ENCODE measurements around the gene PPP1R13L. TPM values are rescaled to one million over a fixed set of nuclear protein-coding genes. Genes with fewer than 3 reads are reported as not detected.

Gene PPP1R13L
- total RNA-seq, 2 experiments from 2014 or later: 7.8 to 15.5 TPM

DNA sequence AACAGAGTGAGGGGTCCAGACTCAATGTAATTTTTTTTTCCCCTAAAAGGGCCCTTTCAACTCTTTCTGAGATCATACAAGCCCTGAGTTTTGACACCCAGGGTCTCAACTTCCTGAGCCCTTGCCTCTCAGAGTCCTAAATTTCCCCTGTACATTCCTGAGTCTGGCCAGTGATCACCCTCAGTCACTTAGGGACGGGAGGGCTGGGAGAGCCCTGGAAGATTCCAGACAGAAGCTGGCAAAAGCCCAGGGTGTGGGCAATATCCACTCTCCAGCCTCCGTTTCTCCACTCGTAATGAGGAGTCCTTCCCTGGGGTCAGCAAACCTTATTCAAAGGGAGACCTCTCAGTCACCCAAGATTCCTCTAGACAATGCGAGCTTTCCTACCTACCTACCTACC, 1.6 kb downstream of the PPP1R13L start:
- 0 out of 2 replicates have a peak overlapping the region, but pooled peaks have one; percentile 92 for H3K4me2 ChIP-seq (ENCODE audit: low read length)

GRCh38 chr19:45402298-45403061, 2.4 kb downstream of the PPP1R13L start:
- POLR2A ChIA-PET: no interaction called here
- intact Hi-C loops (cut with micrococcal nuclease; ENCODE audit: unreplicated experiment): no loop called here
- BruUV-seq (replicated peaks): no TSS peak
- H3K9me2 ChIP-seq (ENCODE audit: insufficient read depth, low read length): no peaks in the 10 kb centered on the region
- TF ChIP-seq, protein P1, sequence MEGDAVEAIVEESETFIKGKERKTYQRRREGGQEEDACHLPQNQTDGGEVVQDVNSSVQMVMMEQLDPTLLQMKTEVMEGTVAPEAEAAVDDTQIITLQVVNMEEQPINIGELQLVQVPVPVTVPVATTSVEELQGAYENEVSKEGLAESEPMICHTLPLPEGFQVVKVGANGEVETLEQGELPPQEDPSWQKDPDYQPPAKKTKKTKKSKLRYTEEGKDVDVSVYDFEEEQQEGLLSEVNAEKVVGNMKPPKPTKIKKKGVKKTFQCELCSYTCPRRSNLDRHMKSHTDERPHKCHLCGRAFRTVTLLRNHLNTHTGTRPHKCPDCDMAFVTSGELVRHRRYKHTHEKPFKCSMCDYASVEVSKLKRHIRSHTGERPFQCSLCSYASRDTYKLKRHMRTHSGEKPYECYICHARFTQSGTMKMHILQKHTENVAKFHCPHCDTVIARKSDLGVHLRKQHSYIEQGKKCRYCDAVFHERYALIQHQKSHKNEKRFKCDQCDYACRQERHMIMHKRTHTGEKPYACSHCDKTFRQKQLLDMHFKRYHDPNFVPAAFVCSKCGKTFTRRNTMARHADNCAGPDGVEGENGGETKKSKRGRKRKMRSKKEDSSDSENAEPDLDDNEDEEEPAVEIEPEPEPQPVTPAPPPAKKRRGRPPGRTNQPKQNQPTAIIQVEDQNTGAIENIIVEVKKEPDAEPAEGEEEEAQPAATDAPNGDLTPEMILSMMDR (conservative IDR thresholded peaks at IDR 0.05; ENCODE audit: low read length): peak; percentile 69
- TF ChIP-seq EZH2phosphoT487 (IDR thresholded peaks at IDR 0.05; ENCODE audit: borderline replicate concordance, low read depth, low read length): no peak
- CTCF ChIA-PET (ENCODE audit: unreplicated experiment): no interaction called here
- no peaks in the 10 kb centered on the region for H4K20me1 ChIP-seq (ENCODE audit: insufficient read depth, low read length)
- no peak for DNase-seq (ENCODE audit: low spot score)
- H3K27ac ChIP-seq (ENCODE audit: low read depth, low read length, poor library complexity, severe bottlenecking): no peak overlapping the region
- H3K36me3 ChIP-seq (ENCODE audit: insufficient read depth, low read length): no peaks in the 10 kb centered on the region
- H3K9me3 ChIP-seq (ENCODE audit: low read length): no peaks in the 10 kb centered on the region
- H3K79me2 ChIP-seq (ENCODE audit: insufficient read depth, low read depth, low read length): peaks cover 8% of the 10 kb centered on the region
- no peak overlapping the region for H2AFZ ChIP-seq (ENCODE audit: low read length)
- no peak overlapping the region for H3K4me2 ChIP-seq (ENCODE audit: low read length)
- no peak overlapping the region for H3K4me3 ChIP-seq (ENCODE audit: low read depth, low read length, poor library complexity, severe bottlenecking)
- H3K4me1 ChIP-seq (ENCODE audit: insufficient read depth, low read length, poor library complexity, severe bottlenecking): peaks cover 22% of the 10 kb centered on the region

More for the DNA sequence above, 1.6 kb downstream of the PPP1R13L start:
- POLR2A ChIA-PET: no interaction called here
- Histone ChIP-seq H3K9me3 (ENCODE audit: low read length) (no peaks in the 10 kb centered on the region), H3K79me2 (ENCODE audit: insufficient read depth, low read depth, low read length) (peaks cover 10% of the 10 kb centered on the region), H3K36me3 (ENCODE audit: insufficient read depth, low read length) (no peaks in the 10 kb centered on the region; the same call in 1 of the 2 replicates), H3K9me2 (ENCODE audit: insufficient read depth, low read length) (no peaks in the 10 kb centered on the region), H4K20me1 (ENCODE audit: insufficient read depth, low read length) (no peaks in the 10 kb centered on the region), H3K4me3 (ENCODE audit: low read depth, low read length, poor library complexity, severe bottlenecking) (no peak overlapping the region), H3K27ac (ENCODE audit: low read depth, low read length, poor library complexity, severe bottlenecking) (no peak overlapping the region), H2AFZ (ENCODE audit: low read length) (peak overlapping the region; percentile 11; the same call in 1 of the 2 replicates), H3K4me1 (ENCODE audit: insufficient read depth, low read length, poor library complexity, severe bottlenecking) (peaks cover 27% of the 10 kb centered on the region)
- BruUV-seq (replicated peaks): no TSS peak
- CTCF ChIA-PET (ENCODE audit: unreplicated experiment): no interaction called here
- intact Hi-C loops (cut with micrococcal nuclease; ENCODE audit: unreplicated experiment): no loop called here
- no peak for DNase-seq (ENCODE audit: low spot score)
- TF ChIP-seq, protein P1 (conservative IDR thresholded peaks at IDR 0.05; ENCODE audit: low read length): no peak
- TF ChIP-seq EZH2phosphoT487 (IDR thresholded peaks at IDR 0.05; ENCODE audit: borderline replicate concordance, low read depth, low read length): no peak

GRCh38 chr19:45401815-45402214, 3.1 kb downstream of the PPP1R13L start:
- ChIA-PET POLR2A (no interaction called here), CTCF (ENCODE audit: unreplicated experiment) (no interaction called here)
- peaks cover 2% of the 10 kb centered on the region; the same call in 1 of the 2 replicates for H3K79me2 ChIP-seq (ENCODE audit: insufficient read depth, low read depth, low read length)
- no peaks in the 10 kb centered on the region for H3K9me3 ChIP-seq (ENCODE audit: low read length)
- no peak overlapping the region for H2AFZ ChIP-seq (ENCODE audit: low read length)
- BruUV-seq (replicated peaks): no TSS peak
- TF ChIP-seq, protein P1 (conservative IDR thresholded peaks at IDR 0.05; ENCODE audit: low read length): no peak
- no peak for TF ChIP-seq EZH2phosphoT487 (IDR thresholded peaks at IDR 0.05; ENCODE audit: borderline replicate concordance, low read depth, low read length)
- intact Hi-C loops (cut with micrococcal nuclease; ENCODE audit: unreplicated experiment): no loop called here
- no peak overlapping the region for H3K4me2 ChIP-seq (ENCODE audit: low read length)
- H4K20me1 ChIP-seq (ENCODE audit: insufficient read depth, low read length): no peaks in the 10 kb centered on the region
- peaks cover 22% of the 10 kb centered on the region for H3K4me1 ChIP-seq (ENCODE audit: insufficient read depth, low read length, poor library complexity, severe bottlenecking)
- H3K4me3 ChIP-seq (ENCODE audit: low read depth, low read length, poor library complexity, severe bottlenecking): no peak overlapping the region
- DNase-seq (ENCODE audit: low spot score): no peak
- no peak overlapping the region for H3K27ac ChIP-seq (ENCODE audit: low read depth, low read length, poor library complexity, severe bottlenecking)
- no peaks in the 10 kb centered on the region for H3K9me2 ChIP-seq (ENCODE audit: insufficient read depth, low read length)
- H3K36me3 ChIP-seq (ENCODE audit: insufficient read depth, low read length): no peaks in the 10 kb centered on the region

Data from OCI-LY7 (cell line).